ENCODE results near the gene SNAPC4.

- TF ChIP-seq, protein P1, sequence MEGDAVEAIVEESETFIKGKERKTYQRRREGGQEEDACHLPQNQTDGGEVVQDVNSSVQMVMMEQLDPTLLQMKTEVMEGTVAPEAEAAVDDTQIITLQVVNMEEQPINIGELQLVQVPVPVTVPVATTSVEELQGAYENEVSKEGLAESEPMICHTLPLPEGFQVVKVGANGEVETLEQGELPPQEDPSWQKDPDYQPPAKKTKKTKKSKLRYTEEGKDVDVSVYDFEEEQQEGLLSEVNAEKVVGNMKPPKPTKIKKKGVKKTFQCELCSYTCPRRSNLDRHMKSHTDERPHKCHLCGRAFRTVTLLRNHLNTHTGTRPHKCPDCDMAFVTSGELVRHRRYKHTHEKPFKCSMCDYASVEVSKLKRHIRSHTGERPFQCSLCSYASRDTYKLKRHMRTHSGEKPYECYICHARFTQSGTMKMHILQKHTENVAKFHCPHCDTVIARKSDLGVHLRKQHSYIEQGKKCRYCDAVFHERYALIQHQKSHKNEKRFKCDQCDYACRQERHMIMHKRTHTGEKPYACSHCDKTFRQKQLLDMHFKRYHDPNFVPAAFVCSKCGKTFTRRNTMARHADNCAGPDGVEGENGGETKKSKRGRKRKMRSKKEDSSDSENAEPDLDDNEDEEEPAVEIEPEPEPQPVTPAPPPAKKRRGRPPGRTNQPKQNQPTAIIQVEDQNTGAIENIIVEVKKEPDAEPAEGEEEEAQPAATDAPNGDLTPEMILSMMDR (conservative IDR thresholded peaks at IDR 0.05 in 1 of 2, IDR thresholded peaks at IDR 0.05 in 1 of 2; ENCODE audit: low read depth in 1 of 2, low read length in 2 of 2): no peak
- TF ChIP-seq EZH2 (IDR thresholded peaks at IDR 0.05; ENCODE audit: low read length, missing control alignments): no peak
Observed at GRCh38 chr9:136401173-136401922, 1.4 kb upstream of the SNAPC4 start.
